Keratinocyte (primary cell): ENCODE results near the gene CARMIL1. TPM values are rescaled to one million over a fixed set of nuclear protein-coding genes. Genes with fewer than 3 reads are reported as not detected.

Source experiments
- DNase-seq: peaks from one replicate; pipeline ENCODE4 v3.0.0-alpha.2; 2011; ENCODE audit warnings: low read depth, missing footprints, low spot score
- FAIRE-seq: peaks from 2 replicates; lab custom pipeline; 2011; peaks lifted over from hg19 to GRCh38; lab: Jason Lieb, UNC
- H2AFZ ChIP-seq: 2 replicates; pipeline ENCODE4 v1.6.0; 2012; ENCODE audit warnings: low read length, control low read depth, inconsistent platforms; ENCODE audit not compliant: control insufficient read depth
- H3K27ac ChIP-seq: 2 replicates; pipeline ENCODE4 v1.5.1; 2011; ENCODE audit warnings: low read length; ENCODE audit not compliant: control insufficient read depth, insufficient read depth
- H3K27me3 ChIP-seq: 3 replicates; pipeline ENCODE4 v1.6.0; 2011; ENCODE audit warnings: low read length; ENCODE audit not compliant: control insufficient read depth, insufficient read depth; ENCODE audit errors: extremely low read depth
- H3K36me3 ChIP-seq, 2 experiments: 2 replicates in 1 of 2; 3 replicates in 1 of 2; pipeline ENCODE4 v1.5.1; 2011; ENCODE audit warnings: low read length in 2 of 2, mild to moderate bottlenecking in 1 of 2; ENCODE audit not compliant: control insufficient read depth in 2 of 2, insufficient read depth in 2 of 2; ENCODE audit errors: extremely low read depth in 1 of 2
- H3K4me1 ChIP-seq: 3 replicates; pipeline ENCODE4 v1.5.1; 2011; ENCODE audit warnings: low read length; ENCODE audit not compliant: control insufficient read depth, insufficient read depth; ENCODE audit errors: extremely low read depth
- H3K4me2 ChIP-seq: 3 replicates; pipeline ENCODE4 v1.6.0; 2011; ENCODE audit warnings: low read depth, low read length; ENCODE audit not compliant: control insufficient read depth, insufficient read depth; ENCODE audit errors: extremely low read depth
- H3K4me3 ChIP-seq, 3 experiments: fragments of 200-600 bp in 1 of 3; sonication (generic) in 1 of 3; 2 replicates in 2 of 3; 3 replicates in 1 of 3; pipeline ENCODE4 v1.5.1; 2011 to 2016; ENCODE audit warnings: low read length in 3 of 3, mild to moderate bottlenecking in 3 of 3, control low read depth in 2 of 3, inconsistent platforms in 1 of 3, low read depth in 1 of 3, mixed read lengths in 1 of 3, mixed run types in 1 of 3, moderate library complexity in 1 of 3; ENCODE audit not compliant: control insufficient read depth in 2 of 3, insufficient read depth in 2 of 3; ENCODE audit errors: extremely low read depth in 1 of 3
- H3K79me2 ChIP-seq: 2 replicates; pipeline ENCODE4 v1.6.0; 2012; ENCODE audit warnings: low read length; ENCODE audit not compliant: control insufficient read depth, insufficient read depth
- H3K9ac ChIP-seq: 3 replicates; pipeline ENCODE4 v1.6.0; 2011; ENCODE audit warnings: low read length; ENCODE audit not compliant: control insufficient read depth, insufficient read depth; ENCODE audit errors: extremely low read depth
- H3K9me1 ChIP-seq: 3 replicates; pipeline ENCODE4 v1.6.0; 2011; ENCODE audit warnings: low read length; ENCODE audit not compliant: control insufficient read depth, insufficient read depth; ENCODE audit errors: extremely low read depth
- H3K9me3 ChIP-seq: 2 replicates; pipeline ENCODE4 v1.5.1; 2012; ENCODE audit warnings: low read depth, low read length; ENCODE audit not compliant: control insufficient read depth
- H4K20me1 ChIP-seq: 3 replicates; pipeline ENCODE4 v1.6.0; 2011; ENCODE audit warnings: low read length; ENCODE audit not compliant: control insufficient read depth, insufficient read depth; ENCODE audit errors: extremely low read depth
- EZH2 ChIP-seq: IDR thresholded peaks from one replicate; pipeline ENCODE4 v1.6.1; 2012; ENCODE audit warnings: inconsistent platforms, mild to moderate bottlenecking, low read length, moderate library complexity
- dilution Hi-C: fragments of 300-500 bp; cut with MboI; formaldehyde crosslinking; loops from one replicate; pipeline ENCODE4 v1.7.0; 2020; ENCODE audit warnings: low sequenced_read_pairs; ENCODE audit not compliant: extremely low pct_ligation_motif_present
- polyA plus RNA-seq, 5 experiments: library from polyadenylated mRNA; depleted of rRNA in 3 of 5; stranded (reverse) in 3 of 5; stranded (forward) in 1 of 5; unstranded in 1 of 5; fragments of >200 nt; gene quantifications; 1 replicate in 1 of 5; 2 replicates in 3 of 5; 3 replicates in 1 of 5; pipeline versions ENCODE4 v1.2.1 to v1.2.3, GENCODE V29; 2011 to 2012; ENCODE audit warnings: missing spikeins in 2 of 5, low read depth in 1 of 5, low replicate concordance in 1 of 5
- TF ChIP-seq, protein P1 (sequence below), 3 experiments: IDR thresholded peaks in 1 of 3; conservative IDR thresholded peaks in 1 of 3; optimal IDR thresholded peaks in 1 of 3; 2 replicates in 2 of 3; 3 replicates in 1 of 3; pipeline versions ENCODE3 to v1.5.1; 2011; ENCODE audit warnings: low read length in 3 of 3, mild to moderate bottlenecking in 3 of 3, moderate library complexity in 2 of 3, control low read depth in 1 of 3, inconsistent platforms in 1 of 3; ENCODE audit not compliant: insufficient read depth in 2 of 3; ENCODE audit errors: extremely low read depth in 1 of 3

Gene CARMIL1
- polyA plus RNA-seq, 1 donor (not counting 4 experiments of a cell fraction or from before 2014, with no cell fraction given): 18.9 TPM

DNA sequence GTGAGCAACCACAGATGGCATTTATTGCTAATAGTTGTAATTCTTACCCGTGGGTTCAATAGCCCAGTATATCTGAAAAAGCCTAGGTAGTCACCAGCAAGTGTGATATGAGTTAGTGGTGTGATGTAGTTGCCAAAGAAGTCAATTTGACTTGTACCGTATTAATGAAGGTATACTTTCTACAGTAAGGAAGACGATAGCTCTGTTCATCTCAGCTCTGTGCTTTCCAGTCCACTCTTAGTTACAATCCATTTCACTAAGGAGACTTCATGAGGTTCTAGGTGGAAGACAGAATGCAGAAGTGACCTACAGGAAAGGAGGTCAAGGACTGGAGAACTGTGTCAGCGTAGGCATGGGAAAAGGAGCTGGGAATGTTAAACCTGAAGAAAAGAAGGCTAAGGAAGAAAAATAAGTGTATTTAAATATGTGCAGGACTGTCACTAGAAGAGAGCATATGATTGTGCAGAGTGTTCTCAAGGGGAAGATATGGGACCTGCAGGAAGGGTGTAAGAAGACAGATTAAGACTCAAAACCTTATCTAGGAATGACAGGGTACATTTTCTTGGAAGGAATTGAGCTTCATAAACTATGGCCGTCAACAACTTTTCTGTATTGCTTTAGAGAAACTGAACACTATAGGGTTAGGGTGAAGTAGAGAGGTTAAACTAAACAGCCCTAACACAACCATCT, 255.9 kb downstream of the CARMIL1 start:
- Histone ChIP-seq H3K9me1 (no peaks in the 10 kb centered on the region), H3K36me3 (peaks cover 3 to 4% of the 10 kb centered on the region in 2 experiments), H3K4me1 (no peaks in the 10 kb centered on the region), H3K4me2 (no peak overlapping the region), H3K4me3 (no peak overlapping the region), H3K9me3 (no peaks in the 10 kb centered on the region), H3K27ac (no peak overlapping the region), H4K20me1 (no peaks in the 10 kb centered on the region), H3K9ac (no peak overlapping the region), H3K79me2 (no peaks in the 10 kb centered on the region), H2AFZ (no peak overlapping the region), H3K27me3 (no peaks in the 10 kb centered on the region)
- no peak for DNase-seq
- FAIRE-seq: no peak
- TF ChIP-seq, protein P1, sequence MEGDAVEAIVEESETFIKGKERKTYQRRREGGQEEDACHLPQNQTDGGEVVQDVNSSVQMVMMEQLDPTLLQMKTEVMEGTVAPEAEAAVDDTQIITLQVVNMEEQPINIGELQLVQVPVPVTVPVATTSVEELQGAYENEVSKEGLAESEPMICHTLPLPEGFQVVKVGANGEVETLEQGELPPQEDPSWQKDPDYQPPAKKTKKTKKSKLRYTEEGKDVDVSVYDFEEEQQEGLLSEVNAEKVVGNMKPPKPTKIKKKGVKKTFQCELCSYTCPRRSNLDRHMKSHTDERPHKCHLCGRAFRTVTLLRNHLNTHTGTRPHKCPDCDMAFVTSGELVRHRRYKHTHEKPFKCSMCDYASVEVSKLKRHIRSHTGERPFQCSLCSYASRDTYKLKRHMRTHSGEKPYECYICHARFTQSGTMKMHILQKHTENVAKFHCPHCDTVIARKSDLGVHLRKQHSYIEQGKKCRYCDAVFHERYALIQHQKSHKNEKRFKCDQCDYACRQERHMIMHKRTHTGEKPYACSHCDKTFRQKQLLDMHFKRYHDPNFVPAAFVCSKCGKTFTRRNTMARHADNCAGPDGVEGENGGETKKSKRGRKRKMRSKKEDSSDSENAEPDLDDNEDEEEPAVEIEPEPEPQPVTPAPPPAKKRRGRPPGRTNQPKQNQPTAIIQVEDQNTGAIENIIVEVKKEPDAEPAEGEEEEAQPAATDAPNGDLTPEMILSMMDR (optimal IDR thresholded peaks at IDR 0.05 in 1 of 3, IDR thresholded peaks at IDR 0.05 in 1 of 3, conservative IDR thresholded peaks at IDR 0.05 in 1 of 3; ENCODE audit: extremely low read depth in 1 of 3, insufficient read depth in 2 of 3, low read length in 3 of 3): no peak
- TF ChIP-seq EZH2: no peak
- dilution Hi-C loops: no loop called here

DNA sequence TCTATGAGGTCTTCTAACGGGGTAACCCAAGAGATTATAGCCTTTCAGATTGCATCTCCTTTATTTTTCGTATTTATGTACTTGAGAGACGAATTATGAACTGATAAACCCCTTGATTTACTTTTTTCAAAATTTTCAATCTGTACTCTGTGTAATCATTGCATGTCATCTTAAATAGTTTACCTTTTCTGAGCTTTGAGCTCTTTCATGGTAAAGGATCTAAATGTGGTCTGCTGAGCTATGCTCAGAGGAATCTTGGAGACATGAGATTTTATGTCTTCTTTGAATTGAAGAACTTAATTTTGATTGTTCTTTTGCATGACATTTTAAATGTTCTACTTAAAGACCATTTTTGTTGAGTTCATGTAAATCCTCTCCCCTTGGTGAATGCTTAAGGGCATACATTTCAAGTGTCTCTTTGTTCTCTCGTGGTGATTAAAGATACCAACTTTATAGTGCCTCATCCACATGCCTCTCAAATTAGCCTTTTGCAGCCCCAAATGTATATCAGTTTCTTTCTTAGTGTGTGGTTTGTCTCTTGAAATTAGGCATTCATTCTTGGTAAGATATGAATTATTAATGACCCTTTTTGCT, 256.6 kb downstream of the CARMIL1 start:
- Histone ChIP-seq H4K20me1 (no peaks in the 10 kb centered on the region), H2AFZ (no peak overlapping the region), H3K36me3 (peaks cover 3 to 4% of the 10 kb centered on the region in 2 experiments), H3K27me3 (no peaks in the 10 kb centered on the region), H3K9ac (no peak overlapping the region), H3K27ac (no peak overlapping the region), H3K9me3 (no peaks in the 10 kb centered on the region), H3K4me3 (no peak overlapping the region), H3K9me1 (no peaks in the 10 kb centered on the region), H3K79me2 (no peaks in the 10 kb centered on the region), H3K4me1 (no peaks in the 10 kb centered on the region), H3K4me2 (no peak overlapping the region)
- FAIRE-seq (no peak), DNase-seq (no peak)
- TF ChIP-seq, protein P1 (optimal IDR thresholded peaks at IDR 0.05 in 1 of 3, IDR thresholded peaks at IDR 0.05 in 1 of 3, conservative IDR thresholded peaks at IDR 0.05 in 1 of 3; ENCODE audit: extremely low read depth in 1 of 3, insufficient read depth in 2 of 3, low read length in 3 of 3): no peak
- no peak for TF ChIP-seq EZH2
- dilution Hi-C loops: no loop called here
